GM18526 (cell line): ENCODE data around the gene PIP5K1C.

Experiments used
- POLR2A ChIP-seq: IDR thresholded peaks from 3 replicates; pipeline ENCODE4 v1.6.1; 2011; ENCODE audit not compliant: insufficient read length; ENCODE audit errors: extremely low read depth

PIP5K1C gene

DNA sequence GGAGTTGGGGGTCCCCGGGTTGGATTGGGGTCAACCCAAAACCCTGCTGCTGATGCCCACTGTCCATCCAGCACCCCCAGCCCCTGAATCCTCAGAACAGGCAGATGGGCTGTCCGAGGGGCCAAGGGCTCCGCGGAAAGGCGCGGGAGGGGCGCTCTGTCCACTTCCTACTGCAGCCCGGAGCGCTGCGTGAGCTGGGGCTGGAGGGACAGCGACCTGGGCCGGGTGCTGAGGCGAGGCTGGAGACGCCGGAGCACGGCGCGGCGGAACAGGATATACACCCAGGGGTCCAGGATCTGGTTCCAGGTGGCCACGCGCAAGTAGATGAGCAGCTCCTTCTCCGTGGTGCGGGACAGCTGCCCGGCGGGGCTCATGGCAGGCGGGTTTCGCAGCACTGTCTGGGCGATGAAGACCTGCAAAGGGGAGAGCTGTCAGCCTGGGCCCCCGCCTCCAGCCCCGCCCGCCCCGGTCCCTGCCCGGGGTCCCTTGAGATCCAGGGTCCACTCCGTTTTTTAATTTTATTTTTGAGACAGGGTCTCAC, 104.7 kb downstream of the PIP5K1C start:
- TF ChIP-seq POLR2A = no peak

DNA sequence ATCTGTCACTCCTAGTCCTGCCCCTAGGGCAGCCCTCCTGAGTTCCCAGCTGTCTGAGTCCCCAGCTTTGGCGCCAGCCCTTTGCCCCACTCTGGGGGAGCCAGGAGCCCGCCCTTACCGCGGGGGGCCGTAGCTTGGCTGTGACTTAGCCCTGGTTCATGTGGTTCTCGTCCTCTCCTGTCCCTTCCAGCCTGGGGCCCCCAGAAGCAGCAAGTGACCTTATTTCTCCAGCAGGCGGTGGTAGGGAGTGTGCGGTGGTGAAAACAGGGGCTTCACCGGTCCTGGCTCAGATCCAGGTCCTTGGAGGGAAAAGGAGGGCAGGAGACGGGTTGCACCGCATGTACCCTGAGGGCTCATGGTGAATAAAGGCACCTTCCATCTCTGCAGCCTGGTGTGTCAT, 107.1 kb downstream of the PIP5K1C start:
- TF ChIP-seq POLR2A = no peak

DNA sequence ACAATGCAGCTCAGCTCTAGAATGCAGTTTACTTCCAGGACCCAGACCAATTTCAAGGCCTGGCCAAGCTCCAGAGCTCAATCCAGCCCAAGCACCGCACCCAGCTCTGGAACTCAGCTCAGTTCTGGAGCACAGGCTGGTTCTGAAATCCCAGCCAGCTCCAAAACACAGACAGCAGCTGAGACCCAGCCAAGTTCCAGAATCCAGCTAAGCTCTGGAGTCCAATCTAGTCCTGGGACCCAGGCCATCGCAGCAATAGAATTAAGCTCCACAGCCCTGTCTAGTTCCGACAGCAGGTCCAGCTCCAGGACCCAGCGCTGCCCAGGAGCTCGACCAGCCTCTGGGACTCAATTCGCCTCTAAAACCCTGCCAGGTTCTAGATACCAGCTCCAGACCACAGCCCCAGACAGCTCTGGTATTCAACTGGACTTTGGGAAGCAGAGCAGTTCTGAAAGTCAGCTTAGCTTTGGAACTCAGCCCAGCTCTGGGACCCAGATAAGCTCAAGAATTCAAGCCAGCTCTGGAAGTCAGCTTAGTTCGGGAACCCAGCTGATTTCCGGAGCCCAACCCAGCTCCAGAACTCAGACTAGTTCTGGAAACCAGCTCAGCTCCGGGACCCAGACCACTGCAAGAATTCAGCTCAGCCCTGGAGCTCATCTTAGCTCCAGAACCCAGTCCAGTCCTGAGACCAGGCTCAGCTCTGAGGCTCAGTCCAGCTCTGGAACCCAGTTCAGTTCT, 108.2 kb downstream of the PIP5K1C start:
- TF ChIP-seq POLR2A = no peak

DNA sequence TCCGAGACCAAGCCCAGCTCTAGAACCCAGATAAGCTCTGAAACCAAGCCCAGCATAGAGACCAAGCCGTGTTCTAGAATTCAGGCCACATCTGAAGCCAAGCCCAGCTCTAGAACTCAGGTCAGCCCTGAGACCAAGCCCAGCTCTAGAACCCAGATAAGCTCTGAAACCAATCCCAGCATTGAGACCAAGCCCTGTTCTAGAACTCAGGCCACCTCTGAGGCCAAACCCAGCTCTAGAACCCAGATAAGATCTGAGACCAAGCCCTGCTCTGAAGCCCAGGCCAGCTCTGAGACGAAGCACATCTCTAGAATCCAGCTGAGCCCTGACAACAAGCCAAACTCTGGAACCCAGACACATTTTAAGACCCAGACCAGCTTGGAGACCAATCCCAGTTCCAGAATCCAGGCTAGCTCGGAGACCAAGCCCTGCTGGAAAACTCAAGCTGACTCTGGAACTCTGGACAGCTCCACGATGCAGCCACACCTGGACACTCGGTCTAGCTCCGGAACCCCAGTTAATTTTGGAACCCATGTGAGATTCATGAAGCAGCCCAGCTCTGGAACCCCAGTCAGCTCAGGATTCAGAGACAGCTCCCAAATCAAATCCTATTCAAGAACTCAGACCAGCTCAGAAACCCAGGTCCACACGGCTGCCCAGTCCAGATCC, 109.1 kb downstream of the PIP5K1C start:
- TF ChIP-seq POLR2A = no peak

DNA sequence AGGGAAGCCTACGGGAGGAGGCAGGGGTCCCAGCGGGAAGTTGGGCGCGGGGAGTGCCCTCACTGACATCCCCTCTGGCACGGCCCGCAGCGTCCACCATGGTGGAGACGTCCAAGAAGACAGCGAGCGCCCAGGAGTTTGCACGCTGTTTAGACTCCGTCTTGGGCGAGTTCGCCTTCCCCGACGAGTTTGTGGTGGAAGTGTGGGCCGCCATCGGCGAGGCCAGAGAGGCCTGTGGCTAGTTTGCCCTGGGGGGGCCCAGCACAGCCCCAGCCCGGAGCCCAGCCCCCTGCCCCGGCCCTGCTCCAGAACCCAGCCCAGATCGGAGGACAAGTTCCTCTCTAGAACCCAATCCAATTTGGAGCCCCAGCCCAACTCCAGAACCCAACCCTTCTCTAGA, 110.3 kb downstream of the PIP5K1C start:
- TF ChIP-seq POLR2A = no peak

DNA sequence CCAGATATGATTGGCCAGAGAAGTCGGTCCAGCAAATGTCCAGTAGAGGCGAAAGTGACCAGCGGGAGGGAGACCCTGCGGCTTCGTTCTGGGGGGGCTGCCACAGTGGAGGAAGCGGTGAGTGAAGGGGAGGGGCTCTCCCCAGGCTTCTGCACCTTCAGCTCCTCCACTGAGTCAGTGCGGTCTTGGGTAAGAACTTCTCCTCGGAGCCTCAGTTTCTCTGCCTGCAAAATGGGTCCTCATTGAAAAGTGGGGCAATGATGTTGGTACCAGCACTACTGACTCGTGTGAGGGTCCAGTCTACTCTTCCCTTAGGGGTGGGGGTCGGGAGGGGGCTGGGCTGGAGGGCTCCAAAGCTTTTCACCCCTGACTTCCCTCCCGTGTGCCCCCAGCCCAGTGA, 110.8 kb downstream of the PIP5K1C start:
- TF ChIP-seq POLR2A = no peak

DNA sequence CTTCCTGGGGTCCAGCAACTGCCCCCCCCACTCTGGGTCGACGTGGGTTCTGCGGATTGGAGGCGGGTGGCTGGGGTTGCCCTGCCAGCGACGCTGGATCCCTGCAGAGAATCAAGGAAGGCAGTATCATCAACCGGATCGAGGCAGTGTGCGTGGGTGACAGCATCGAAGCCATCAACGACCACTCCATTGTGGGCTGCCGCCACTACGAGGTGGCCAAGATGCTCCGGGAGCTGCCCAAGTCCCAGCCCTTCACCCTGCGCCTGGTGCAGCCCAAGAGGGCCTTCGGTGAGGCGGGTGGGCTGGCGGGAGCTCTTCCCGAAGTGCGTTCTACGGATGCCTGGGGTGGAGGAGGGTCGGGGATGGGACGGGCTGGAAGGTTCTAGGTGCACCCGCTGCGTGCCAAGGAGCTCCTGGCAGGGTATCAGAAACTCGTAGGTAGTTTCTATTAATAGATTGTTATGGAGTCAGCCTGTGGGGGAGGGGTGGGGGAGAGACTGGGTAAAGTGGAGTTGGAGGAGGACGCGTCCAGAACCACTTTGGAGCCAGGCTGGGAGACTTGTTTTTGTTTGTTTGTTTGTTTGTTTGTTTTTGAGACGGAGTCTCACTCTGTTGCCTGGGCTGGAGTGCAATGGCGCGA, 113.4 kb downstream of the PIP5K1C start:
- TF ChIP-seq POLR2A = no peak

DNA sequence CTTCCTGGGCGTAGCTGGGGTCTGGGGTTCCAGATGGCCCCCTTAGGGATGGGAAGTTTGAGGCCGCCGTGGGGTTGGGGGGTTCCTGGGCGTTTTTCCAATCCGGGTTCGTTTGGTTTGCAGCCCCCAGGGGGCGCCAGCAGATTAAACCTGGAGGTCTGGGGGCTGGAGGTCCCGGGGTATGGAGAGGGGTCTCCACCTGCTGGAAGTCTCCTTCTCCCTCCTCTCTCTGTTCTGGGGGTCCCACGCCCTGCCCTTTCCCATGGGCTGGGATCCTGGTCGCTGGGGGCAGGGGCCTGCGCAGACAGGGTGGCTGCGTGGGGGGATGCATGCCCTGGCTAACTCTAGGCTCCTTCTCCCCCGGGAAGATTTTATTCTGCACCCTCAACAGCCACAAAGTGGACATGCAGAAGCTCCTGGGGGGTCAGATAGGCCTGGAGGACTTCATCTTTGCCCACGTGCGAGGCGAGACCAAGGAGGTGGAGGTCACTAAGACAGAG, 114.1 kb downstream of the PIP5K1C start:
- no peak for TF ChIP-seq POLR2A

DNA sequence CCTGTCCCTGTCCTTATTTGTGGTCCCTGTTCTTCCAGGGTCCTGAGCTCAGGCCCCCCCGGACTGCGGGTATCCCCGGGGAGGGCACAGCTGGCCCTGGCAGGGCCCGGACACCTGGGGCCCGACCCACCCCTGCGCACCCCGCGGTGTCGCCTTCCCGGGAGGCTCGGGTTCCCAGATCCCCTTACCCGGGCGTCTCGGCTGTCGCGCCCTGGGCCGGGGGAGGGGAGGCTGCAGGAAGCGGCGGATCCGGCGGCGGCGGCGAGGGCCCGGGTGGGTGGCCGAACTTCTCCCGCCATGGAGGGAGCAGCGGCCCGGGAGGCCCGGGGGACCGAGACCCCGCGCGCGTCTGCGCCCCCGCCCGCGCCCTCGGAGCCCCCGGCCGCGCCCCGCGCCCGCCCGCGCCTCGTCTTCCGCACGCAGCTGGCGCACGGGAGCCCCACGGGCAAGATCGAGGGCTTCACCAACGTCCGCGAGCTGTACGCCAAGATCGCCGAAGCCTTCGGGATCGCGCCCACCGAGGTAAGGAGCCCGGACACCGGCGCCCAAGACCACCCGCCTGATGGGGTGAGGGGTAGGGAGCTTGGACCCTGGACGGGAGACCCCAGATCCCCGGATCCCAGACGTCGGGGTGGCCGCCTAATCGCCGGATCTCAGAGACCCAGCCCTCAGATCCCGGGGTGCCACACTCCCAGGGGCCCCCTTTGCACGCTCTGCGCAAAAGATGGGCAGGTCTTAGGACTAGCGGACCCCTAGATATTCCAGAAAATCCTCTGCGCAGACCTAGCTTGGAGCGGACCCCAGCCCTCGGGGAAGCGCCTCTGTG, 114.8 kb downstream of the PIP5K1C start, which contains the start of gene GIPC3:
Gene GIPC3 (plus strand): TSS at position 178 of the 826 bp plus-strand sequence. CDS start 120 bp downstream, at position 298.
- no peak for TF ChIP-seq POLR2A
